GM21423 (cell line): Measurements from ENCODE around the gene ERICH3.

ENCODE experiments used
- ATAC-seq: cut with Tn5 transposase; IDR thresholded peaks from one replicate; pipeline ENCODE4 v1.9.1; 2021; ENCODE audit warnings: mild to moderate bottlenecking, moderate library complexity; ENCODE audit not compliant: unreplicated experiment

Gene ERICH3

DNA sequence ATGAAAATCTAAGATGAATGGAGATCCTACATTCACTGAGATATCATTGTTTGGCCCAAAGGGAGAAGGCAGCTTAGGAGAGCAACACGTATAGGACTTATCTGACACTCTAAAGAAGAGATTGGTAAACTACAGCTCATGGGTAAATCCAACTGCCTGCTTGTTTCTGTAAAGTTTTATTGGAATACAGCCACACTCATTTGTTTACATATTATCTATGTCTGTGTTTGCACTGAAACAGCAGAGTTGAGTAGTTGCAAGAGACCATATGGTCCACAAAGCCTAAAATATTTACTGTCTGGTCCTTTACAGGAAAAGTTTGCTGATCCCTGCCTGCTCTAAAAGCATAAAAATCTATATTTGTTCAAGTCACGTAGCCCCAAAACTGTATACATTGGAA is 146.9 kb downstream of the ERICH3 start:
- no peak for ATAC-seq

DNA sequence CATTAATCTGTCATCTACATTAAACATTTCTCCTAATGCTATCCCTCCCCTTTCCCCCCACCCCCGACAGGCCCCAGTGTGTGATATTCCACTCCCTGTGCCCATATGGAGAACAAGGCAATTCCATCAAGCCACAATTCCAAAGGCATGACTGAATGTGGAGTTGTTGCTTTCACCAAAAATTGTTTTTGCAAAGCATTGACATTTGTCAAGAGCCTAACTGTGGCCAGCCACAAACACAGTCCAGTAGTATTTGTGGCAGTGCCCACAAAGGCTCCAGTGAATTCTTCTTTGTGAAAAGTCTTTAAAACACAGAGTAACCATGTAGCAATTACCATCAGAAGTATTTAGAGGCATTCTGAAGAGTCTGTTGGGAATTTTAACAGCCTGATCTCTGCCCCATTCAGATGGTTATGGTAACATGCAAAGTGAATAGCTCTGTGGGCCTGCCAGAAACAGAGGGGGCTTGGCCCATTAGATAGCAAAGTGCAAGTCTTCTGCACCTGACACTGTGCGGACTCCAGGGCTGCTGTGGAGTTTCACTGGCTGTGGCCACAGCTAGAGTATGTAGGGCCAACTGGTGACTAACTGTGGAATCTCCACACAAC is 149.6 kb downstream of the ERICH3 start:
- ATAC-seq, result no peak

DNA sequence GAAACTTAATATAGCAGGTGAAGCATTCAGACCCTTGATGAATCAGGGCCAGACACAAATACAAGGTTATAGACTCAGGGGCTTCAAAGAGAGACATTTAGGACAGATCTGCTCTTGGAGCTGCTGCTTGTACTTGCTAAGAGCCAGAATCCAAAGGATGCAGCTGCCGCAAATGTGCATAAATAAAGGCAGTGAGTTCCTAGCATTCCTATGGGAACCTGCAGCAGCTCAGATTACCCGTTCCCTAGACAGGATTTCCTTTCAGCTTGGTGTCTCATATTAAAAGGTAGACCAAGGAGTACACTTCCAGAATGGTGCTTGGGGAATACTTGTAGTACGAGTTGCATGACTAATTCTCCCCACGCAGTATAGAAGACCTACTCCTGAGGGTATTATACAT is 151.4 kb downstream of the ERICH3 start:
- no peak for ATAC-seq
